Stimulated activated CD8-positive, alpha-beta memory T cell treated with anti-CD3 and anti-CD28 coated beads, Interleukin-15, amount 100 ng/mL, for 48 hours (primary cell): Measurements from ENCODE around the gene MYO1F.
"Not testable (repeated sequence)": the region's sequence is repeated elsewhere in the genome, so short reads cannot be mapped to it uniquely, and the experiment has no call there.

Experiments
- DNase-seq, 2 donors: peaks; one replicate each; pipeline ENCODE4 v3.0.0-alpha.2; 2020; ENCODE audit warnings: low read depth in 2 of 2

The MYO1F gene

DNA sequence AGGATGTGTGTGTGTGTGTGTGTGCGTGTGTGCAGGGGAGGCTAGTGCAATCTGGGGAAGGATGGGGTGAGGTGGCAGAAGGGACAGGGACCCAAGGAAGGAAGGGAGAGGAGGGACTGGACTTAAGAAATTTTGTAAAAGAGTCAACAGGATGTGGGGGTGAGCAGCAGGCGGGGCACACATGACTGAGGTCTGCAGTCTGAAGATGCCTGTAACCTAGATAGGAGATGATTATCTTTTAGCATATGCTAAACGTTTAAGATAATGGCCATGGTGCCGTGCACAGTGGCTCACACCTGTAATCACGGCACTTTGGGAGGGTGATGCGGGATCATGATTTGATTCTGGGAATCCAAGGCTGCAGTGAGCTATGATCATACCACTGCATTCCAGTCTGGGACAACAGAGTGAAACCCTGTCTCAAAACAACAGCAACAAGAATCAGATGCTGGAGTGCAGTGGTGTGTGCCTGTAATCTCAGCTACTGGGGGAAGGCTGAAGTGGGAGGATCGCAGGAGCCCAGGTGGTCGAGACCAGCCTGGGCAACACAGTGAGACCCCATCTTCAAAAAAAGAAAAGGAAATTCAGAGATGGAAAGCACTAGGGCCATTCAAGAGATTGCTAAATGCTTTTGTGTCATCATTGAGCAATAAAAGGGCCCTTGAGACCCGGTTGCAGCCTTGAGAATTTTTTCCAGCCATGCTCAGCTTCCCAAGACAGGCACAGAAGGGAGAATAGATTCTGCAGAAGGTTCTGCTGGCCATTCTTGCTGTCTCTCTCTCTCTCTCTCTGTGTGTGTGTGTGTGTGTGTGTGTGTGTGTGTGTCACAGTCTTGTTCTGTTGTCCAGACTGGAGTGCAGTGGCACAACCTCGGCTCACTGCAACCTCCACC lies 59.4 kb downstream of the MYO1F start:
- DNase-seq: peak in 1 of 2 donors; percentile 12

- peak; percentile 32 to 51 for DNase-seq
Measured at GRCh38 chr19:8515317-8515716, 61.9 kb downstream of the MYO1F start.

DNA sequence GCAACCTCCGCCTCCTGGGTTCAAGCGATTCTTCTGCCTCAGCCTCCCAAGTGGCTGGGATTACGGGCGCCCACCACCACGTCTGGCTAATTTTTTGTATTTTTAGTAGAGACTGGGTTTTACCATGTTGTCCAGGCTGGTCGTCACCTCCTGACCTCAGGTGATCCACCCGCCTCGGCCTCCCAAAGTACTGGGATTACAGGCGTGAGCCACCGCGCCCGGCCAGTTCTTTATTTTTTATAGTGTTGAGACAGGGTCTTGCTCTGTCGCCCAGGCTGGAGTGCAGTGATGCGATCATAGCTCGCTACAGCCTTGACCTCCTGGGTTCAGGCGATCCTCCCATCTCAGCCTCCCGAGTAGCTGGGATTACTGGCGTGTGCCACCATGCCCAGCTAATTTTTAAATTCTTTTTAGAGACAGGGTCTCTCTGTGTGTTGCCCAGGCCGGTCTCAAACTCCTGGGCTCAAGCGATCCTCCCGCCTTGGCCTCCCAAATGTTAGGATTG lies 62.7 kb downstream of the MYO1F start:
- DNase-seq: not testable (repeated sequence)

DNA sequence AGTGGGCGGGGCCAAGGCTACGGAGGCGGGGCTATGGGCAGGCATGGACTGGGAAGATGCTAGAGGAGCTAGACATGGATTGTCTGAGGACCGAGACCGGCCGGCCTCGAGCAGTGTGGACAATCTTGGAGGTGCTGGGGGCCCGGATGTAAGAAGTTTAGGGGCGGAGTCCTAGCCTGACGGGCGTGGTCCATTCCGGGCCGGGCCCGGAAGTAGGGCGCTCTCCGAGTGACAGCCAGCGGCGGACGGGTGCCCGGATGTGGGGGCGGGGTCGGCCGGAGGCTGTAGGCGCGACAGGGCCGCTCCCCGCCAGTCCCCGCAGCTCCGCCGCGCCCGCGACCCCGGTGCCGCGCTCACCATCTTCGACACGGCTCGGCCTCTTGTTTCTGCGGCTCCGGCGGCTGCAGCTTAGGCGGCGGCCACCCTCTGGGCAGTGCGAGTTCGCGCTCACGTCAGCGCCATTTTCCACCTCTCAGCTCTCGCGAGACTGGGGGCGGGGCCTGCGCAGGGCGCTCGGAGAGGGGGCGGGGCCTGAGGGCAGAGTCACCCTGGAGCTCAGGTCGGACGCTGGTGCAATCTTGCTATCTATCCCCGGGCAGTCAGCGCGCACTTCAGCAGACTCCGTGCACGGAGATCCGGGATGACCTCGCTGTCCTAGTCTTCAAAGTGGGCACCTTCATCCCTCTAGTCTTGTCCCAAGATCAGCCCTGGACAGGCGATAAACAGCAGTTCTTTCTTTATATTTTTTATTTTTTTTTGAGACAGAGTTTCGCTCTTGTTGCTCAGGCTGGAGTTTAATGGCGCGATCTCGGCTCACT lies 63.3 kb downstream of the MYO1F start, which contains the start of gene ZNF414:
Gene ZNF414, minus strand, starts transcription at position 481 of the 818 bp plus-strand sequence. Its CDS starts 121 bp downstream, at position 360.
- peak; percentile 91 to 95 for DNase-seq

DNA sequence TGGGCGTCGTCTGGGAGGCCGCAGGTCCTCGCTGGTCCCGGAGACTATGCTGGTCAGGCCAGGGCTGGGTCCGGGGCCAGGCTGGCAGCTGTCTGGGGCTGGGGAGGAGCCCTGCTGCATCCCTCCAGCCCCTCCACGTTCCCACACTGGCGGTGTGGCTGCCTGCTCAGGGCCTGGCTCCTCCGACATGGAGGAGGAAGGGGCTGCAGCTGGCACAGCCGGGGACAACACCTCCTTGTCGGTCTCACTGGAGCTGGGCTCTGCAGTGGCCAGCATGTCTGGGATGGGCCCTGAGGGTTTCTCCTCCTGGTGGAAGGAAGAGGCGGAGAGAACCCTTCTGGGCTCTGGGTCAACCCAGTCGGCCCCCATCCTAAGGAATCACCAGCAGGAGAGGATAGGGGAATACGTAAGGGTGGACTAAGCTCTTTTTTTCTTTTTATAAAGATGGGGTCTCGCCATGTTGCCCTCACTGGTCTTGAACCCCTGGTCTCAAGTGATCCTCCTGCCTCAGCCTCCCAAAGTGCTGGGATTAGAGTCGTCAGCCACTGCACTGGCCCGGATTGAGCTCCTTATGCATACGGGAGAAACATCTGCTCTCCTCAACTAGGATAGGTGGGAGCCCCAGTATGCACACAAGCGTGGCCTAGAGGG lies 64.1 kb downstream of the MYO1F start:
- DNase-seq: no peak

DNA sequence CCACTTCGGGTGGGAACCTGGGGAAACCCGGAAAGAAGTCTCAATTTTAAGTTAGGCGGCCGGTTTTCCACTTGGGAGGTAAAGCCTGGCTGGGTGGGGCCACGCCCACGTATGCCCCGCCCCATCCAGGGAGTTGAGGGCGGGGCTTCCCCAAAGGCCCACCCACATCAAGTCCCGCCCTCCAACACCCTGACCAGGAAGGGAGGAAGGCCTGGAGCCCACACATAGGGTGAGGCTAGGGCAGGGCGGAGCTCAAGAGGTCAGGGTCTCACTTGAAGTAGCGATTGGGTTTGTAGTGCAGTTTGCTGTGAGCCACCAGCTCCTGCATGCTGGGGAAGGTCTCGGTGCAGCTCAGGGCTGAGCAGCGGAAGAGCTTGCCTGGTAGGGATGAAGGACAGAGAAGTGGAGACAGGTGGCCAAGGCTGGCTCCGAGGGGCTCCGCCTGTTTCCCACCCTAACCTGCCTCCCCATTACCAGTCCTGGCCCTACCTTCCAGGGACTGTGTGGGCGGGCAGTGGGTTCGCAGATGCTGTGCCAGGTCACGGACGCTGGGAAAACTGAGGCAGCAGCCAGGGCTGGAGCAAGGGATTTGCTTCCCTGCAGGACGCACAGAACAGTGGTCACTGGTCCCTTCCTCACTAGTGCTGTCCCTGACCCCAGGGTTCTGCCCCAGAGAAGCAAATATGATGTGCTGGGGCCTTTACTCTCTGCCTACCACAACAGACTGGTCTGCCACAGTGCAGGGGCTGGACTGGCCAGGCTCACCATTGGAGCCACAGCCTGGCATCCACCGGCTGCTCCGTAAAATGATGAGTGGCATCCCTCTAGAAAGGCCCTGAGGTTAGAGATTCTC lies 64.9 kb downstream of the MYO1F start:
- no peak for DNase-seq

- DNase-seq: no peak
Measured at GRCh38 chr19:8511573-8512101, 65.6 kb downstream of the MYO1F start.

DNA sequence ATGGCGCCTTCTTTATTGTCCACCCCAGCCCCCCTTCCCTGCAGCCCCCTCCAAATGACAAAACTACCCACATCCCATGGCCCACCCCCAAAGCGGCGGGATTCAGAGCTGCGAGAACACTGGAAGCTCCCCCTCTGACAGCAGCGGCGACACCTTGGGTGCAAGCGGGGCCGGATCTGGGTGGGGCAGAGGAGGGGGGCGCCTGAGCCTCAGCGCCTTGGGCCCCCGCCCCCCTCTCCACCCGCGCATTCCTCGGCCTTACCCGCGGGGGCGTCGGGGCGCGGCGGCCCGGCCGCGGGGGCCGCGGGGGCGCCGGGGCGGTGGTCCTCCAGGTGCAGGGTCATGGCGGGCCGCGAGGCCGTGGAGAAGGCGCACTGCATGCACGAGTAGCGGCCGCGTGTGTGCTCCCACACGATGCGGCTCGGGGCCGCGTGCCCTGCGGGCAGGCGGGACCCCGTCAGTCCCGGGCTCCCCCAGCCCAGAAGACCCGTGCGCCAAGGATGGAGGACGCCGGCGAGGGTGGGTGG lies 66.6 kb downstream of the MYO1F start:
- DNase-seq: no peak

DNA sequence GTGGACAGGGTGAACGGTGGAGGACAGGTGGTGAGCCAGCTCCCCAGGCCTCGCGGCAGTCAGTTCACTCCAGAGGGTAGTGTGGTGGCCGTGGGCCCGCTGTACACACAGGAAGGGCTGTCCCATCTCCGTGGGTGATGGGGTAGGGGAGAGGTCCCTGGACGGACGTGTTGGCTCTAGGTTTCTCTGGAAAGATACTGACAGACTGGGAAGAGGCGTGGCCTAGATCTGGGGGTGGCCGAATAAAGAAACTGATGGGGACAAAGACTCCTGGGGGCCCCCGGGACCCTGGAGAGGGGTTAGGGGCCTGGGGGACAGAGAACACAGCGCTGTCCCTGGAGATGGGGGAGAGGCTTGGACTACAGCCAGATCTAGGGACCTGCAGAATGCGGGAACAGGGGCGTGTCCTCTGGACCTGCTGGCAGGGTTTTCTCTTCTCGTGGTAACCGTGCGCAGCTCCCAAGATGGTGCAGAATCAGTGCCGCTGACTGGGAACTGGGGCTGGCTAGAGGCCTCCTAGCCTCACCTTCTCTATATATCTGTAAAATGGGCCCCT lies 70.8 kb downstream of the MYO1F start:
- DNase-seq: no peak

- DNase-seq: peak; percentile 37 to 48
Measured at GRCh38 chr19:8505680-8506401, 71.4 kb downstream of the MYO1F start.

GRCh38 chr19:8504919-8505318 lies 72.3 kb downstream of the MYO1F start:
- DNase-seq: no peak

- DNase-seq: no peak
Measured at GRCh38 chr19:8504171-8504570, 73.1 kb downstream of the MYO1F start.

- no peak for DNase-seq
Measured at GRCh38 chr19:8503510-8503909, 73.7 kb downstream of the MYO1F start.

DNA sequence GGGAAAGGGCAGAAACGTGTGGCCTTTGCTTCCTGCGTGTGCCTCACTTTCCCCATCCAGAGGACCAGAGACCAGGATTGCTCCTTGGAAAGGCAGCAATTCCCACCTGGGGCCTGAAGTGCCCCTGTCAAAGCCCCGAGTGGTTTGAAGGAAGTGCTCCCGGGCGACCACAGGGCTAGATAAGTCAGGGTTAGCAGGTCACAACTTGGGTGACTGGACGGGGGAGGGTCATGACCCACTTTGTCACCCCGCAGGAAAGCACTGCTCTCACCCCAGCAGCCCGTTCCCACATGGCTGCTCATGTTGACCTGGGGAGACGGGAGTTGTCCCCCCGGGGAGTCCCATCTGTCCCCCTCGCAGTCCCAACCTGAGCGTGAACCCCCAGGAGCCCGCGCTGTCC lies 75.3 kb downstream of the MYO1F start:
- DNase-seq: no peak

DNA sequence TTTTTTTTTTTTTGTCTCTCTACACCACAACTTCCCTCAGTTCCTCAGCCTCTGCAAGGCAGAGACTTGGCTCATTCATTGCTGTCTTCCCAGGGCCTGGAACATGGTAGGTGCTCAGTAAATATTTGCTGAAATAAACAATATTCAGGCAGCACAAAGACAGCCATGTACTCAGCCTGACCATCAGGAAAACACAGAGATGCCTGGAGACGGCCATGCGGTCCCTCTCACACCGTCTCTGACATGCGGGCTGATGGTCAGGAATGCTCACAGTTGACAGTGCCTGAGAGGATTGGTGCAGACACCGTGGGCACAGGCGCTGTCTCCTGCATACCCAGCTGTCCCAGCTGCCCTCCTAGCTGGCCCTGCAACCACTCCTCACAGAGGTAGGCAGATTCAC lies 75.7 kb downstream of the MYO1F start:
- DNase-seq: no peak

- no peak for DNase-seq
Measured at GRCh38 chr19:8500158-8500557, 77.1 kb downstream of the MYO1F start.

GRCh38 chr19:8499048-8499833 lies 78.0 kb downstream of the MYO1F start:
- DNase-seq: no peak

- no peak for DNase-seq
Measured at GRCh38 chr19:8498295-8498694, 78.9 kb downstream of the MYO1F start.

DNA sequence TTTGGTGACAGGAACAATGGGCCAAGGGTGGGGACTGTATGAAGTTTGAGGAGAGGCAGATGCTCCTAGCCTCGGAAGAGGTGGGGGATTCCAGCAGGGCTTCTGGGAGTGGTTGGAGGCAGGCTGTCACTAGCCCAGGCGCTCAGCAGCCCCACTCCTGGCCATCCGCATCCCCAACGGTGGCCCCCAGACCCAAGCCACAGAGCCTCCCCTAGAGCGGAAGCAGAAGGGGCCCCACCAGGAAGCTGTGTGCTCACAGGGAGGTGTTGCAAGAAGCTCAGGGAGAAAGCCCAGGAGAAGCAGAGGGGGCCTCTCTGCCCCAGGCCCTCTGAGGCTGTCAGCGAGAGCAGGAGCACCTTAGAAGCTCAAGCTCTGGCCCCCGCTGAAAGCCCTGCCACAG lies 83.1 kb downstream of the MYO1F start:
- no peak for DNase-seq
